Small intestine (tissue), 7 donors: Measurements from ENCODE around the gene COL13A1. TPM values are rescaled to one million over a fixed set of nuclear protein-coding genes. Genes with fewer than 3 reads are reported as not detected.

ENCODE experiments used
- DNase-seq, 2 donors: peaks; one replicate each; pipeline versions ENCODE4 v3.0.0 to v3.0.0-alpha.2; 2013
- FAIRE-seq: peaks from 2 replicates; lab custom pipeline; 2012; peaks lifted over from hg19 to GRCh38; lab: Jason Lieb, UNC
- H3K27ac ChIP-seq, 3 donors: one replicate each; pipeline ENCODE4 v1.5.1; 2013; ENCODE audit warnings: low read length in 2 of 3, mild to moderate bottlenecking in 2 of 3, control low read depth in 1 of 3, inconsistent platforms in 1 of 3, low read depth in 1 of 3, moderate library complexity in 1 of 3
- H3K27me3 ChIP-seq, 3 donors: one replicate each; pipeline ENCODE4 v1.6.1; 2013; ENCODE audit warnings: low read length in 3 of 3, inconsistent platforms in 1 of 3; ENCODE audit not compliant: control insufficient read depth in 3 of 3, insufficient read depth in 3 of 3
- H3K36me3 ChIP-seq, 3 donors: one replicate each; pipeline ENCODE4 v1.6.1; 2013; ENCODE audit warnings: low read length in 3 of 3, inconsistent platforms in 1 of 3, low read depth in 1 of 3, mild to moderate bottlenecking in 1 of 3, moderate library complexity in 1 of 3; ENCODE audit not compliant: control insufficient read depth in 3 of 3, insufficient read depth in 2 of 3
- H3K4me1 ChIP-seq, 3 donors: one replicate each; pipeline ENCODE4 v1.6.1; 2013; ENCODE audit warnings: low read length in 2 of 3, inconsistent platforms in 1 of 3, low read depth in 1 of 3, mild to moderate bottlenecking in 1 of 3, moderate library complexity in 1 of 3; ENCODE audit not compliant: control insufficient read depth in 3 of 3, insufficient read depth in 2 of 3
- H3K4me3 ChIP-seq, 3 donors: one replicate each; pipeline ENCODE4 v1.5.1; 2013; ENCODE audit warnings: low read length in 3 of 3, control low read depth in 1 of 3, inconsistent platforms in 1 of 3, low read depth in 1 of 3, mild to moderate bottlenecking in 1 of 3, moderate library complexity in 1 of 3
- H3K9me3 ChIP-seq, 2 donors: one replicate each; pipeline ENCODE4 v1.6.1; 2013; ENCODE audit warnings: low read depth in 1 of 2, low read length in 1 of 2; ENCODE audit not compliant: control insufficient read depth in 2 of 2, insufficient read depth in 1 of 2
- WGBS, 3 donors: extraction: QIAGEN DNeasy Blood & Tissue Kit; methylation state at CpG; one replicate each; pipeline ENCODE4 v1.1.7; 2013; 5-methylcytosine and 5-hydroxymethylcytosine counted together
- polyA plus RNA-seq, 4 donors: library from polyadenylated mRNA; stranded (reverse) in 3 of 4; unstranded in 1 of 4; fragments of 200-250 nt in 3 of 4; fragments of 120-200 nt in 1 of 4; gene quantifications; one replicate each; pipeline versions ENCODE4 v1.2.1 to v1.2.3, GENCODE V29; 2013
- donor health status: healthy with polysubstance abuse.
- donor health status: control.
- donor health status: control.
- donor health status: Bipolar disorder and iron deficiency.
- donor health status: healthy.

The COL13A1 gene
- polyA plus RNA-seq, 4 donors, result 0.45 to 6.6 (median 0.60) TPM

GRCh38 chr10:69911613-69912528 is 110.2 kb downstream of the COL13A1 start:
- Histone ChIP-seq H3K27me3 (no peaks in the 10 kb centered on the region), H3K27ac (peak overlapping the region in 1 of 3 donors; percentile 21), H3K9me3 (no peaks in the 10 kb centered on the region), H3K36me3 (peaks cover 0 to 2% (median 0%) of the 10 kb centered on the region in 3 donors), H3K4me3 (no peak overlapping the region), H3K4me1 (peaks cover 0 to 52% (median 1%) of the 10 kb centered on the region in 3 donors)
- no peak for FAIRE-seq
- peak in 1 of 2 donors; percentile 38 for DNase-seq
- 38 to 53% (median 50%) methylated on average over 18 of the region's 18 CpGs for WGBS, 3 donors

GRCh38 chr10:69912589-69912988 is 110.9 kb downstream of the COL13A1 start:
- Histone ChIP-seq H3K4me3 (no peak overlapping the region), H3K36me3 (peaks cover 0 to 2% (median 0%) of the 10 kb centered on the region in 3 donors), H3K9me3 (no peaks in the 10 kb centered on the region), H3K4me1 (peaks cover 0 to 52% (median 1%) of the 10 kb centered on the region in 3 donors), H3K27ac (no peak overlapping the region), H3K27me3 (no peaks in the 10 kb centered on the region)
- FAIRE-seq (no peak), DNase-seq (peak in 1 of 2 donors; percentile 42)
- WGBS, 3 donors, result 15 to 36% (median 20%) methylated on average over 4 of the region's 4 CpGs

DNA sequence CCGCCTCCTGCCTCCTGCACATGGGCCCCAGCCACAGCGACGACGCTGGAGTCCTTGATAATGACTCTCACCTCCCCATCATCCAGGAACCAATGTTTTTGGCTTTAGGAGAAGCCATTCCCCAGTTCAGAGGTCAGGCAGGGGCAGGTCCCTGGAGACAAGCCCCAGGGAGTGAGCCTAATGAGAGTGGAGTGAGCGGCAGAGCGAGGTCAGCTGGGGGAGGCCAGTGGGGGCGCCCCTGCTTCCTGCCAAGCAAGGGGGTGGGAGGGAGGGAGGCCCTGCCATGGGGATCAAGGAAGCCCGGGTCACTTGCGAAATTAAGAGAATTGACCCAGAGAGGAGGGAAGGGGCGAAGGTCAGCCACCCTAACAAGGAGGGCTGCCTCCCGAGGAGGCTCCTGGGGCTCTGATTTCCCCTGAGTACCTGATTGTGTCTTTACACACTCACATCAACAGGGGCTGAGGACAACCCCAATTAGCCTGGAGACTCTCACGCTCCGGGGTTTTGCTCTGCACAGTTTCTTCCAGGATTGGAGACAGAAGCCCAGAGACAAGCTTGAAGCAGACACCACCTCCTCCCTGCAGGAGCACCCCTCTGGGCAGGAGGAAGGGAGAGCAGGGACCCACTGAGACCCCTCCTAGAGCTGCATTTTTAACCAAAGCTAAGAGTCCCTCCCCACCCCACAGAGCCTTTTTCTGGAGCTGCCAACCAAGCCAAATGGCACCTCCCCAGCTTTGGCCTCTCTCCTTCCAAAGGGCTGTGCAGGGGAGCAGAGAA is 112.1 kb downstream of the COL13A1 start:
- Histone ChIP-seq H3K27ac (peak overlapping the region in 1 of 3 donors; percentile 19), H3K9me3 (no peaks in the 10 kb centered on the region), H3K4me1 (peaks cover 0 to 52% (median 1%) of the 10 kb centered on the region in 3 donors), H3K4me3 (no peak overlapping the region), H3K27me3 (no peaks in the 10 kb centered on the region), H3K36me3 (peaks cover 0 to 2% (median 0%) of the 10 kb centered on the region in 3 donors)
- FAIRE-seq, result no peak
- peak in 1 of 2 donors; percentile 43 for DNase-seq
- whole genome bisulfite sequencing, 3 donors, result 48 to 71% (median 51%) methylated on average over 13 of the region's 13 CpGs

GRCh38 chr10:69914398-69915214 is 112.9 kb downstream of the COL13A1 start:
- no peaks in the 10 kb centered on the region for H3K27me3 ChIP-seq
- H3K4me1 ChIP-seq, result peaks cover 0 to 48% (median 1%) of the 10 kb centered on the region in 3 donors
- peaks cover 0 to 2% (median 0%) of the 10 kb centered on the region in 3 donors for H3K36me3 ChIP-seq
- no peaks in the 10 kb centered on the region for H3K9me3 ChIP-seq
- DNase-seq (peak; percentile 72 to 83), FAIRE-seq (no peak)
- H3K27ac ChIP-seq, result no peak overlapping the region
- H3K4me3 ChIP-seq, result no peak overlapping the region
- WGBS, 3 donors, result 16 to 32% (median 23%) methylated on average over 13 of the region's 13 CpGs

GRCh38 chr10:69915215-69915560 is 113.5 kb downstream of the COL13A1 start:
- no peaks in the 10 kb centered on the region for H3K27me3 ChIP-seq
- H3K4me1 ChIP-seq, result peaks cover 0 to 42% (median 0%) of the 10 kb centered on the region in 3 donors
- H3K36me3 ChIP-seq, result peaks cover 0 to 5% (median 0%) of the 10 kb centered on the region in 3 donors
- H3K27ac ChIP-seq, result no peak overlapping the region
- DNase-seq (no peak), FAIRE-seq (no peak)
- WGBS, 3 donors, result 96 to 98% (median 97%) methylated on average over 3 of the region's 3 CpGs
- no peak overlapping the region for H3K4me3 ChIP-seq
- no peaks in the 10 kb centered on the region for H3K9me3 ChIP-seq

DNA sequence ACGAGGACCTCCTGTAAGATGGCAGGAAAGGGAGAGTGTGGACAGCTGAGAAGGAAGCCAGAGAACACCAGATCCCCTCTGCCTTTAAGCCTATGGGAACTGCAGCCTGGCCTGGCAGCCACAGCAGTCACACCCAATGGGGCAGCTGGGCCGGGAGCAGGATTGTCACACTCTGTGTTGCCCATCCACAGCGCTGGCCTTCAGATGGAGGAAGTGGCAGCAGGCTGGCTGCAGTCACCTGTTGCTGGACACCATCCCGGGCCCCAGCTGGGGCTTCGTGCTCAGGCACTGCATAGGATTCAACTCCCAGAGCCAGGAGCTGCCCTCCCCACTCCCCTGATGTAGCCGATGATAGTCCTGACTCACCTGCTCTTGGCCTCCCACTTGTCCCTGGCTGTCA is 114.4 kb downstream of the COL13A1 start:
- no peak for FAIRE-seq
- Histone ChIP-seq H3K4me1 (peaks cover 0 to 35% (median 0%) of the 10 kb centered on the region in 3 donors), H3K4me3 (no peak overlapping the region), H3K27me3 (no peaks in the 10 kb centered on the region), H3K9me3 (no peaks in the 10 kb centered on the region), H3K36me3 (peaks cover 0 to 3% (median 0%) of the 10 kb centered on the region in 3 donors), H3K27ac (no peak overlapping the region)
- no peak for DNase-seq
- 57 to 75% (median 59%) methylated on average over 6 of the region's 6 CpGs for WGBS, 3 donors

DNA sequence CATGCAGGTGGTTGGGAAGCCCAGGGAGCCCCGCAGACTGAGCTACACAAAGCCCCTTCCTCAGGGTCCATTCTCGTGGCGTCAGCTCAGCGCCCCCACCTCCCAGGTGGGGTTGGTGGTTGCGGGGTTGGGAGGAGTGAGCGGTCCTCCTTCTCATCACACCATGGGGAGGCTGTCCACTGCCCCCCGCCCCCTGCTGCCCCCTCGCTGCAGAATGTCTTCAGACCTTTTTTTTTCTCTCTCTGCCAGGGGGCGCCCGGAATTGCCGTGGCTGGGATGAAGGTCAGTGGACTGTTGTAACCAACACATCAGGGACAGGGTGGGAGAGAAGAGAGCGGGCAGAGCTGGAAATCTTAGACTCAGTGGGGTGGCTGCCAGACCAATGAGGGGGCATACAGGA is 116.3 kb downstream of the COL13A1 start:
- Histone ChIP-seq H3K4me3 (no peak overlapping the region), H3K36me3 (peaks cover 0 to 3% (median 0%) of the 10 kb centered on the region in 3 donors), H3K27me3 (no peaks in the 10 kb centered on the region), H3K27ac (no peak overlapping the region), H3K9me3 (no peaks in the 10 kb centered on the region), H3K4me1 (peaks cover 0 to 16% (median 0%) of the 10 kb centered on the region in 3 donors)
- WGBS, 3 donors, result 37 to 63% (median 55%) methylated on average over 10 to 12 of the region's 12 CpGs
- FAIRE-seq (no peak), DNase-seq (no peak)
